OCI-LY7 (cell line): Measurements from ENCODE around the gene SPTBN4. TPM values are rescaled to one million over a fixed set of nuclear protein-coding genes. Genes with fewer than 3 reads are reported as not detected.
A peak's percentile ranks its signal among the peaks of the same experiment; 100 is the strongest.

Source experiments
- BruUV-seq: library from RNA; stranded (reverse); fragments of 400-500 nt; replicated peaks from 2 replicates; lab custom pipeline; 2021; lab: Mats Ljungman, UMichigan
- CTCF ChIA-PET: fragments of 300-600 bp; sonication (Branson Sonifier 250); formaldehyde crosslinking; loops from one replicate; lab custom pipeline; 2022; ENCODE audit warnings: antibody characterized with exemption; ENCODE audit not compliant: unreplicated experiment; lab: Charles Lee
- POLR2A ChIA-PET: fragments of 300-600 bp; sonication (Branson Sonifier 250); formaldehyde crosslinking; loops from one replicate; lab custom pipeline; 2022; ENCODE audit warnings: antibody characterized with exemption; lab: Charles Lee
- DNase-seq: peaks from one replicate; pipeline ENCODE4 v3.0.0-alpha.2; 2015; ENCODE audit warnings: low spot score
- H2AFZ ChIP-seq: fragments of 200-600 bp; sonication (generic), shearing (Covaris generic); 2 replicates; pipeline ENCODE4 v1.6.1; 2014; ENCODE audit warnings: mild to moderate bottlenecking, antibody characterized with exemption, low read length, moderate library complexity
- H3K27ac ChIP-seq: fragments of 200-600 bp; sonication (generic); 2 replicates; pipeline ENCODE4 v1.5.1; 2014; ENCODE audit warnings: mixed run types, low read depth, mild to moderate bottlenecking, moderate library complexity, low read length, inconsistent platforms; ENCODE audit not compliant: poor library complexity, severe bottlenecking
- H3K36me3 ChIP-seq: fragments of 200-600 bp; sonication (generic); 2 replicates; pipeline ENCODE4 v1.6.1; 2014; ENCODE audit warnings: mild to moderate bottlenecking, antibody characterized with exemption, low read length, moderate library complexity, mixed read lengths; ENCODE audit not compliant: insufficient read depth
- H3K4me1 ChIP-seq: fragments of 200-600 bp; sonication (generic); 2 replicates; pipeline ENCODE4 v1.5.1; 2014; ENCODE audit warnings: mild to moderate bottlenecking, low read length; ENCODE audit not compliant: insufficient read depth, poor library complexity, severe bottlenecking
- H3K4me2 ChIP-seq: fragments of 200-600 bp; sonication (generic); 2 replicates; pipeline ENCODE4 v1.6.1; 2014; ENCODE audit warnings: mild to moderate bottlenecking, low read length
- H3K4me3 ChIP-seq: fragments of 200-600 bp; sonication (generic); 2 replicates; pipeline ENCODE4 v1.5.1; 2014; ENCODE audit warnings: mild to moderate bottlenecking, low read depth, low read length; ENCODE audit not compliant: poor library complexity, severe bottlenecking
- H3K79me2 ChIP-seq: fragments of 200-600 bp; sonication (generic); 2 replicates; pipeline ENCODE4 v1.6.1; 2016; ENCODE audit warnings: low read depth, mild to moderate bottlenecking, low read length, moderate library complexity, mixed read lengths; ENCODE audit not compliant: insufficient read depth
- H3K9me2 ChIP-seq: fragments of 200-600 bp; sonication (generic); 2 replicates; pipeline ENCODE4 v1.6.1; 2016; ENCODE audit warnings: mild to moderate bottlenecking, low read length, mixed read lengths; ENCODE audit not compliant: insufficient read depth
- H3K9me3 ChIP-seq: fragments of 200-600 bp; sonication (generic); 2 replicates; pipeline ENCODE4 v1.6.1; 2014; ENCODE audit warnings: mild to moderate bottlenecking, mixed run types, low read length, mixed read lengths
- H4K20me1 ChIP-seq: fragments of 200-600 bp; sonication (generic); 2 replicates; pipeline ENCODE4 v1.6.1; 2014; ENCODE audit warnings: mild to moderate bottlenecking, antibody characterized with exemption, low read length, moderate library complexity, mixed read lengths; ENCODE audit not compliant: insufficient read depth
- CTCF ChIP-seq: fragments of 200-600 bp; sonication (generic); conservative IDR thresholded peaks from 2 replicates; pipeline ENCODE4 v1.5.1; 2014; ENCODE audit warnings: mild to moderate bottlenecking, antibody characterized with exemption, low read length, moderate library complexity, mixed read lengths
- EZH2phosphoT487 ChIP-seq: fragments of 200-600 bp; sonication (generic); IDR thresholded peaks from 2 replicates; pipeline ENCODE4 v1.6.1; 2018; ENCODE audit warnings: low read depth, borderline replicate concordance, mild to moderate bottlenecking, mixed run types, antibody characterized with exemption, low read length, moderate library complexity, mixed read lengths
- intact Hi-C: fragments of 100-400 bp; cut with micrococcal nuclease; formaldehyde crosslinking; loops from one replicate; pipeline ENCODE4 v1.10.0; 2022; ENCODE audit not compliant: unreplicated experiment
- total RNA-seq, 2 experiments: library from RNA; depleted of rRNA in 1 of 2; stranded (reverse); fragments of >200 nt in 1 of 2; shearing (Covaris generic) in 1 of 2; gene quantifications; 2 replicates each; pipeline ENCODE4 v1.2.3, GENCODE V29; 2014 to 2022

Gene SPTBN4
- total RNA-seq, 2 experiments from 2014 or later, result 4.1 to 6.3 TPM

GRCh38 chr19:40465557-40466218 is 1.1 kb upstream of the SPTBN4 start, which contains the start of gene BLVRB:
Gene BLVRB, minus strand, starts transcription at chr19:40465745. Its CDS starts 57 bp downstream, at chr19:40465688.
- Histone ChIP-seq H3K4me1 (peaks cover 43% of the 10 kb centered on the region), H2AFZ (peak within 1 kb of the TSS; percentile 80), H3K27ac (peak within 1 kb of the TSS; percentile 29), H3K79me2 (no peaks in the 10 kb centered on the region), H4K20me1 (no peaks in the 10 kb centered on the region), H3K4me2 (peak within 1 kb of the TSS; percentile 95), H3K9me2 (no peaks in the 10 kb centered on the region), H3K36me3 (no peaks in the 10 kb centered on the region), H3K4me3 (peak within 1 kb of the TSS; percentile 78), H3K9me3 (no peaks in the 10 kb centered on the region)
- no peak for TF ChIP-seq EZH2phosphoT487
- TF ChIP-seq CTCF, result no peak
- DNase-seq, result peak; percentile 99
- BruUV-seq, result no TSS peak
- CTCF ChIA-PET, result no interaction called here
- intact Hi-C loops, result loop anchor here (2.0 kb wide), 2 partner anchors 45 to 133 kb away; no protein-coding TSS in a partner anchor
- POLR2A ChIA-PET, result interaction anchor here (0.9 to 1.6 kb wide), 2 partner anchors 13 to 31 kb away, joined by 3 to 4 read pairs; no protein-coding TSS in a partner anchor

- Histone ChIP-seq H3K79me2 (no peaks in the 10 kb centered on the region), H3K4me2 (peak overlapping the region; percentile 95), H4K20me1 (no peaks in the 10 kb centered on the region), H3K9me2 (no peaks in the 10 kb centered on the region), H2AFZ (peak overlapping the region; percentile 43), H3K36me3 (no peaks in the 10 kb centered on the region), H3K9me3 (no peaks in the 10 kb centered on the region), H3K27ac (no peak overlapping the region), H3K4me3 (peak overlapping the region; percentile 78), H3K4me1 (peaks cover 36% of the 10 kb centered on the region)
- POLR2A ChIA-PET, result interaction anchor here (0.9 to 1.6 kb wide), 2 partner anchors 12 to 32 kb away, joined by 3 to 4 read pairs; no protein-coding TSS in a partner anchor
- DNase-seq, result no peak
- CTCF ChIA-PET, result no interaction called here
- intact Hi-C loops, result no loop called here
- TF ChIP-seq CTCF, result no peak
- TF ChIP-seq EZH2phosphoT487, result no peak
- no TSS peak for BruUV-seq
Measured at GRCh38 chr19:40466219-40466984, 399 bp upstream of the SPTBN4 start.
